ENCODE measurements around the gene MAML3.

The MAML3 gene

DNA sequence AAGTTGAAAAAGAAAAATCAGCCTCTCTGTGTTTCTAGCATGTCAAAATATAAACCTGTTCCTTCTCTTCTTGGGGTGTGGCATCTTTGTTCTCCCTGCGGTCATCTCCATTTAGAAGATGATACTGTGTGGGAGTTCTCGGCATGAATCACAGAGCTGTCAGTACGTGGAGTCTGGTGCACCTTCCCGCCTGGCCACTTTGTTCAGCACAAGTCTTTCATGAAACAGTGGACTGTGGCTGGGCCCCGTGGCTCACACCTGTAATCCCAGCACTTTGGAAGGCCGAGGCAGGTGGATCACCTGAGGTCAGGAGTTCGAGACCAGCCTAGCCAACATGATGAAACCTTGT is 166.5 kb downstream of the MAML3 start:
- DNase-seq (ENCODE audit: low read depth), result no peak
- TF ChIP-seq, protein P1, sequence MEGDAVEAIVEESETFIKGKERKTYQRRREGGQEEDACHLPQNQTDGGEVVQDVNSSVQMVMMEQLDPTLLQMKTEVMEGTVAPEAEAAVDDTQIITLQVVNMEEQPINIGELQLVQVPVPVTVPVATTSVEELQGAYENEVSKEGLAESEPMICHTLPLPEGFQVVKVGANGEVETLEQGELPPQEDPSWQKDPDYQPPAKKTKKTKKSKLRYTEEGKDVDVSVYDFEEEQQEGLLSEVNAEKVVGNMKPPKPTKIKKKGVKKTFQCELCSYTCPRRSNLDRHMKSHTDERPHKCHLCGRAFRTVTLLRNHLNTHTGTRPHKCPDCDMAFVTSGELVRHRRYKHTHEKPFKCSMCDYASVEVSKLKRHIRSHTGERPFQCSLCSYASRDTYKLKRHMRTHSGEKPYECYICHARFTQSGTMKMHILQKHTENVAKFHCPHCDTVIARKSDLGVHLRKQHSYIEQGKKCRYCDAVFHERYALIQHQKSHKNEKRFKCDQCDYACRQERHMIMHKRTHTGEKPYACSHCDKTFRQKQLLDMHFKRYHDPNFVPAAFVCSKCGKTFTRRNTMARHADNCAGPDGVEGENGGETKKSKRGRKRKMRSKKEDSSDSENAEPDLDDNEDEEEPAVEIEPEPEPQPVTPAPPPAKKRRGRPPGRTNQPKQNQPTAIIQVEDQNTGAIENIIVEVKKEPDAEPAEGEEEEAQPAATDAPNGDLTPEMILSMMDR (IDR thresholded peaks at IDR 0.05; ENCODE audit: low read length, missing control alignments), result no peak
- H3K4me3 ChIP-seq (replicated peaks; ENCODE audit: low read depth, low read length), result no peak overlapping the region

DNA sequence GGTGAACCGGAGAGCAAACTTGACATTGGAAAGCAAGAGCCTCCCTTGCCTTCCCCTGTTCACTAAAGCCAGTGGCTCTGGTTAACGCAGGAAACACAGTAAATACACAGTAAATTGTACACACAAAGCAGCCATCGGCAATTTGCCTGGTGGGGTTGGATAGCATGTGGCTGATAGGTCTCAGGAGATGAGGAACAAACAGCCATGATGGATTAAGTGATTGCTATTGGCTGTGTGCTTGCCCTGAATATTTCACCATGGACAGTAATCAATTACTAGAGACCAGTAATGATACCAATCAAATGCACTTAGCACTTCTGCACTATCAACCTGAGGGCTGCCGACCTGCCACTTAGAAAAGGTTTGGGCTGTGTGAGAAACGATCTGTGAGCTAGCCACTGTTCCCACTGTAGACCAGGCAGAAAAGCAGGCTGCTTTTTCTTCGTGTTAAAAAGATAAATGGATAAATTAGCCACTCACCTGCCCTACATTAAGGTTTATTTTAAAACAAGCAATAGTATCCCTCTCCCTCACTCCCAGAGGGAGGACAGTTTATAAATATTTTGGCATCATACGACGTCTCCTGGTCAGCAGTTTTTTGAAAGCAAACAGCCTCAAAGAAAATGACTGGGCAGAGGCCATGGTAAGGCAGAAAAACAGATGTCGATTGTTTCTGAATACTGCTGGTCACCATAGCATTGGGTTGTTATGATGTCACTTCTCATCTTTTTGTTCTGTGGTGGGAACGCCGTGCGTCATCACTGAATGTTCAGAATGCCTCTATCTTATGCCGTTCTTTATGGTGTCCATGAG is 167.1 kb downstream of the MAML3 start:
- peak; percentile 54 for DNase-seq (ENCODE audit: low read depth)
- TF ChIP-seq, protein P1 (IDR thresholded peaks at IDR 0.05; ENCODE audit: low read length, missing control alignments), result no peak
- no peak overlapping the region for H3K4me3 ChIP-seq (replicated peaks; ENCODE audit: low read depth, low read length)

DNA sequence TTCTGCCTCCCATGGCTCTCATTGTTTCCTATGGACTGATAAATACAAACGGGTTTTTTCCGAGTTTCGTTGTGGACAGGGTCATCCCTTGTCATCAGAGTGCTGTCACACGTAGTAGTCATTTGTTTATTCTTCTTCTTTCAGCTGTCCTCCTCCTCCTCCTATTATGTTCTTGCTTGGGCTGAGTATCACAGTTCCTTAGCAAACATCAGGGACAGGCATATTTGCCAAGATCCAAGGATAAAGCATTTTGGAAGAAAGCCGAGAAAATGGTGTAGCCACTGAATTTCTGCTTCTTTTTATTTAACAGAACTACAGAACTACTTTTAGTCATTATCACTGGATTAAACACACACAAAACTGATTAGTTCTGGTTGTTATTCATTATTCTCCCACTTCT is 167.9 kb downstream of the MAML3 start:
- no peak overlapping the region for H3K4me3 ChIP-seq (replicated peaks; ENCODE audit: low read depth, low read length)
- TF ChIP-seq, protein P1 (IDR thresholded peaks at IDR 0.05; ENCODE audit: low read length, missing control alignments), result no peak
- no peak for DNase-seq (ENCODE audit: low read depth)

DNA sequence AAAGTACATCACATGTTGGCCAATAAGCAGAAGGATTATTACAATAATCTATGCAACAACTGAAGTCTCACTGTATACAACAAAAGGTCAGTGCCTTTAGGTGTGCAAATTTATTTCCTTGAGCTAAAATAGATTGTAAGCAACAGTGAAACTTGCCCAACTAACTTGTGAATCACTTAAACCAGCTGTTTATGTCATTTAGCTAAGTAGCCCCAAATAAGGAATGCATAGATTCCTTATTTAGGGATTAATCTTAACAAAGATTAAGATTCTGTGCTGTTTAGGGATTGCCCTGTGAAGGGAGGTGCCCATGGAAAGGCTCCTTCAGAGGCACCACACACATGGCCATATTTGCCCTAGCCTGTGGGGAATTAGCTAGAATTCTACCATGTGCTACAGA is 168.6 kb downstream of the MAML3 start:
- no peak for DNase-seq (ENCODE audit: low read depth)
- TF ChIP-seq, protein P1 (IDR thresholded peaks at IDR 0.05; ENCODE audit: low read length, missing control alignments), result no peak
- H3K4me3 ChIP-seq (replicated peaks; ENCODE audit: low read depth, low read length), result no peak overlapping the region

DNA sequence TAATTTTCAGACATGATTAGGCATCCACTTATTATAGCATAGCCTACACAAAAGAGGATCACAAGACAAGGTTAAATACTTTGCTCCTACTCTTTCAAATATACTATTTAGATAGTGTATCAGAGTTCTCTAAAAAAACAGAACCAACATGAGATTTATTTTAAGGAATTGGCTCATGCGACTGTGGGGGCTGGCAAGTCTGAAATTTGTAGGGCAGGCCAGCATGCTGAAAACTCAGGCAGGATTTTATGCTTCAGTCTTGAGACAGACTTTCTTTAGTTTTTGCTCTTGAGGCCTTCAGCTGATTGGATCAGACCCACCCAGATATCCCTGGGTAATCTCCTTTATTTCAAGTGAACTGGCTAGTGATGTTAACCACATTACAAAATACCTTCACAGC is 169.5 kb downstream of the MAML3 start:
- TF ChIP-seq, protein P1 (IDR thresholded peaks at IDR 0.05; ENCODE audit: low read length, missing control alignments), result no peak
- no peak overlapping the region for H3K4me3 ChIP-seq (replicated peaks; ENCODE audit: low read depth, low read length)
- no peak for DNase-seq (ENCODE audit: low read depth)

DNA sequence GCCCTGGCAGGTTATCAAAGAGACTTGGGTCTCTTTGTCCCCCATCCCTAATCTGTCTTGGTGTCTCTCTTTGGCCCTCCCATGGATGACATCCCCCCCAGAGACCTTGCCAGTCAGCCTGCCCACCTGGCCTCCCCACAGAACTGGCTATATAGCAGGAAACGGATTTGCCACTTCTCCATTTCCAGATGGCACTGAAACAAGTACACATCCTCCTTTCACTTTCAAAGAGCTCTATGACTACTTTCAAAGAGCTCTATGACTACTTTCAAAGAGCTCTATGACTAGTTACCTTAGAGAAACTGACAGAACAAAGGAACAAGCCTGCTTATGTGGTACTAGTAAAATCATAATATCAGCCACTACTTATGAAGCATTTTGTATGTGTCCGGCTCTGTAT is 175.3 kb downstream of the MAML3 start:
- no peak overlapping the region for H3K4me3 ChIP-seq (replicated peaks; ENCODE audit: low read depth, low read length)
- no peak for DNase-seq (ENCODE audit: low read depth)
- TF ChIP-seq, protein P1 (IDR thresholded peaks at IDR 0.05; ENCODE audit: low read length, missing control alignments), result no peak
